GM23248 (cell line): Measurements from ENCODE around the gene ASTE1. TPM values are rescaled to one million over a fixed set of nuclear protein-coding genes. Genes with fewer than 3 reads are reported as not detected.

ENCODE experiments used
- DNase-seq: peaks from one replicate; pipeline ENCODE4 v3.0.0-alpha.2; 2015
- H2AFZ ChIP-seq: fragments of 200-600 bp; sonication (generic); 2 replicates; pipeline ENCODE4 v1.6.1; 2016; ENCODE audit warnings: antibody characterized with exemption
- H3F3A ChIP-seq: fragments of 200-600 bp; sonication (generic); 2 replicates; pipeline ENCODE4 v1.6.1; 2016; ENCODE audit warnings: mild to moderate bottlenecking, antibody characterized with exemption, mixed run types; ENCODE audit not compliant: insufficient read depth
- H3K27ac ChIP-seq: fragments of 200-600 bp; sonication (generic); 2 replicates; pipeline ENCODE4 v1.5.1; 2016; ENCODE audit warnings: mild to moderate bottlenecking
- H3K27me3 ChIP-seq: fragments of 200-600 bp; sonication (generic); replicated peaks from 2 replicates; pipeline ENCODE4 v1.6.1; 2016; ENCODE audit warnings: mild to moderate bottlenecking; ENCODE audit not compliant: insufficient read depth
- H3K36me3 ChIP-seq: fragments of 200-600 bp; sonication (generic); 2 replicates; pipeline ENCODE4 v1.6.1; 2016; ENCODE audit warnings: low read depth, mild to moderate bottlenecking
- H3K4me1 ChIP-seq: fragments of 200-600 bp; sonication (generic); 2 replicates; pipeline ENCODE4 v1.6.1; 2016; ENCODE audit warnings: mild to moderate bottlenecking; ENCODE audit not compliant: insufficient read depth
- H3K4me2 ChIP-seq: fragments of 200-600 bp; sonication (generic); one replicate; pipeline ENCODE4 v1.6.1; 2016; ENCODE audit warnings: mild to moderate bottlenecking; ENCODE audit not compliant: unreplicated experiment
- H3K4me3 ChIP-seq: fragments of 200-600 bp; sonication (generic); 2 replicates; pipeline ENCODE4 v1.5.1; 2016; ENCODE audit warnings: mild to moderate bottlenecking
- H3K79me2 ChIP-seq: fragments of 200-600 bp; sonication (generic); 2 replicates; pipeline ENCODE4 v1.6.1; 2016; ENCODE audit warnings: mild to moderate bottlenecking; ENCODE audit not compliant: insufficient read depth
- H3K9ac ChIP-seq: fragments of 200-600 bp; sonication (generic); 2 replicates; pipeline ENCODE4 v1.6.1; 2016; ENCODE audit warnings: mild to moderate bottlenecking
- H3K9me2 ChIP-seq: fragments of 200-600 bp; sonication (generic); 2 replicates; pipeline ENCODE4 v1.6.1; 2016; ENCODE audit warnings: mixed run types, mild to moderate bottlenecking, moderate library complexity; ENCODE audit not compliant: insufficient read depth
- H3K9me3 ChIP-seq: fragments of 200-600 bp; sonication (generic); one replicate; pipeline ENCODE4 v1.6.1; 2017; ENCODE audit warnings: low read depth
- H4K20me1 ChIP-seq: fragments of 200-600 bp; sonication (generic); 2 replicates; pipeline ENCODE4 v1.6.0; 2016; ENCODE audit not compliant: insufficient read depth
- EZH2 ChIP-seq: fragments of 200-600 bp; sonication (generic); IDR thresholded peaks from 2 replicates; pipeline ENCODE4 v1.6.1; 2018; ENCODE audit warnings: antibody characterized with exemption, mild to moderate bottlenecking; ENCODE audit not compliant: insufficient read depth, poor library complexity, severe bottlenecking
- EZH2phosphoT487 ChIP-seq: fragments of 200-600 bp; sonication (generic); IDR thresholded peaks from 2 replicates; pipeline ENCODE4 v1.6.1; 2018; ENCODE audit warnings: antibody characterized with exemption, moderate library complexity, mild to moderate bottlenecking, low read depth; ENCODE audit not compliant: insufficient read depth
- WGBS, 2 experiments: methylation state at CpG; one replicate each; pipeline ENCODE4 v1.1.6; 2015 to 2017; ENCODE audit warnings: low lambda C conversion rate in 2 of 2, low coverage in 1 of 2; ENCODE audit errors: missing lambda C conversion rate in 2 of 2; 5-methylcytosine and 5-hydroxymethylcytosine counted together
- in situ Hi-C: fragments of 300-500 bp; cut with MboI; formaldehyde crosslinking; loops from 2 replicates; pipeline ENCODE4 v1.15.0; 2020
- polyA plus RNA-seq: library from polyadenylated mRNA; unstranded; fragments of >200 nt; fragmentation: Nextera tagmentation; extraction: Ambion mirVana; gene quantifications from 2 replicates; pipeline ENCODE4 v1.2.1, GENCODE V29; 2016
- total RNA-seq: library from RNA; depleted of rRNA; stranded (reverse); fragments of >200 nt; shearing (Covaris generic); gene quantifications from 2 replicates; pipeline ENCODE4 v1.2.3, GENCODE V29; 2014

ASTE1 gene
- total and polyA plus RNA-seq, 2 experiments from 2014 or later, result 4.8 to 5.3 TPM

- Histone ChIP-seq H3K4me2 (no peak overlapping the region), H3F3A (peaks cover 13% of the 10 kb centered on the region), H3K9me3 (no peaks in the 10 kb centered on the region), H3K9me2 (no peaks in the 10 kb centered on the region), H3K4me3 (no peak overlapping the region), H3K4me1 (no peaks in the 10 kb centered on the region), H3K27ac (no peak overlapping the region), H4K20me1 (no peaks in the 10 kb centered on the region), H3K27me3 (no peaks in the 10 kb centered on the region), H3K79me2 (no peaks in the 10 kb centered on the region), H3K36me3 (peaks cover 46% of the 10 kb centered on the region), H2AFZ (no peak overlapping the region), H3K9ac (no peak overlapping the region)
- no peak for DNase-seq
- 61 to 69% methylated on average over 1 of the region's 1 CpG for WGBS, 2 experiments
- TF ChIP-seq EZH2 (no peak), EZH2phosphoT487 (no peak)
- in situ Hi-C loops, result no loop called here
These were observed 16.9 kb downstream of the ASTE1 start for GRCh38 chr3:131009698-131010097.

GRCh38 chr3:131008326-131008725 lies 18.3 kb downstream of the ASTE1 start:
- Histone ChIP-seq H3K9me3 (no peaks in the 10 kb centered on the region), H3K27ac (no peak overlapping the region), H2AFZ (no peak overlapping the region), H4K20me1 (no peaks in the 10 kb centered on the region), H3K36me3 (peaks cover 35% of the 10 kb centered on the region), H3K4me2 (no peak overlapping the region), H3K4me3 (no peak overlapping the region), H3K9ac (no peak overlapping the region), H3F3A (peaks cover 6% of the 10 kb centered on the region), H3K79me2 (no peaks in the 10 kb centered on the region), H3K27me3 (no peaks in the 10 kb centered on the region), H3K4me1 (no peaks in the 10 kb centered on the region), H3K9me2 (no peaks in the 10 kb centered on the region)
- WGBS, 2 experiments, result 93 to 100% methylated on average over 1 of the region's 1 CpG
- DNase-seq, result no peak
- in situ Hi-C loops, result no loop called here
- no peak for TF ChIP-seq EZH2
- TF ChIP-seq EZH2phosphoT487, result no peak

GRCh38 chr3:131007782-131008181 lies 18.8 kb downstream of the ASTE1 start:
- H3K9me2 ChIP-seq, result no peaks in the 10 kb centered on the region
- peaks cover 5% of the 10 kb centered on the region; the same call in 1 of the 2 replicates for H3F3A ChIP-seq
- no peak overlapping the region for H3K27ac ChIP-seq
- in situ Hi-C loops, result no loop called here
- peak; percentile 27 for DNase-seq
- H3K4me3 ChIP-seq, result no peak overlapping the region
- H3K79me2 ChIP-seq, result no peaks in the 10 kb centered on the region
- H3K27me3 ChIP-seq, result no peaks in the 10 kb centered on the region
- H3K9ac ChIP-seq, result no peak overlapping the region
- H2AFZ ChIP-seq, result no peak overlapping the region
- peaks cover under 1% of the 10 kb centered on the region; the same call in 1 of the 2 replicates for H3K4me1 ChIP-seq
- no peak overlapping the region for H3K4me2 ChIP-seq
- TF ChIP-seq EZH2phosphoT487 (no peak), EZH2 (no peak)
- H3K36me3 ChIP-seq, result peaks cover 29% of the 10 kb centered on the region; the same call in 1 of the 2 replicates
- no peaks in the 10 kb centered on the region for H4K20me1 ChIP-seq
- H3K9me3 ChIP-seq, result no peaks in the 10 kb centered on the region
- 97 to 100% methylated on average over 2 of the region's 2 CpGs for WGBS, 2 experiments

- Histone ChIP-seq H3K9me3 (no peaks in the 10 kb centered on the region), H3K4me3 (no peak overlapping the region), H3K27ac (no peak overlapping the region), H3K9me2 (no peaks in the 10 kb centered on the region), H3K4me2 (no peak overlapping the region), H4K20me1 (no peaks in the 10 kb centered on the region), H3K36me3 (peaks cover 24% of the 10 kb centered on the region; the same call in 1 of the 2 replicates), H2AFZ (no peak overlapping the region), H3K9ac (no peak overlapping the region), H3F3A (peaks cover 5% of the 10 kb centered on the region; the same call in 1 of the 2 replicates), H3K4me1 (peaks cover 5% of the 10 kb centered on the region; the same call in 1 of the 2 replicates), H3K79me2 (no peaks in the 10 kb centered on the region), H3K27me3 (no peaks in the 10 kb centered on the region)
- 96 to 100% methylated on average over 2 of the region's 2 CpGs for WGBS, 2 experiments
- TF ChIP-seq EZH2phosphoT487 (no peak), EZH2 (no peak)
- DNase-seq, result no peak
- in situ Hi-C loops, result no loop called here
These were observed 19.4 kb downstream of the ASTE1 start for GRCh38 chr3:131007256-131007655.
